ENCODE measurements around the gene TBCE. TPM values are rescaled to one million over a fixed set of nuclear protein-coding genes. Genes with fewer than 3 reads are reported as not detected.

TBCE gene
- total and polyA plus RNA-seq, 2 donors (not counting 1 experiment from before 2014, with no cell fraction given), result 31.4 to 46.9 TPM

- Histone ChIP-seq H3K9ac (ENCODE audit: insufficient read depth, low read length) (no peak overlapping the region), H3K27ac (ENCODE audit: insufficient read depth, low read length) (no peak overlapping the region), H3K4me3 (replicated peaks in 1 of 4; ENCODE audit: control extremely low read depth in 1 of 4, insufficient read depth in 1 of 4, low read depth in 3 of 4, low read length in 4 of 4) (no peak overlapping the region), H2AFZ (ENCODE audit: low read length) (no peak overlapping the region), H4K20me1 (ENCODE audit: control insufficient read depth, extremely low read depth, insufficient read depth, low read length) (no peaks in the 10 kb centered on the region), H3K9me3 (ENCODE audit: control insufficient read depth, insufficient read depth, low read depth, low read length) (no peaks in the 10 kb centered on the region), H3K4me2 (ENCODE audit: extremely low read depth, insufficient read depth, low read length) (peak overlapping the region; percentile 58), H3K36me3 (ENCODE audit: control insufficient read depth, insufficient read depth, low read length) (no peaks in the 10 kb centered on the region), H3K27me3 (ENCODE audit: control insufficient read depth, insufficient read depth, low read length) (no peaks in the 10 kb centered on the region), H3K4me1 (ENCODE audit: control insufficient read depth, extremely low read depth, insufficient read depth, low read length) (no peaks in the 10 kb centered on the region), H3K79me2 (ENCODE audit: control insufficient read depth, insufficient read depth, low read length) (peaks cover 84% of the 10 kb centered on the region)
- DNase-seq (ENCODE audit: low read depth in 2 of 2), result no peak
- TF ChIP-seq CTCF (conservative IDR thresholded peaks at IDR 0.05 in 1 of 2, IDR thresholded peaks at IDR 0.05 in 1 of 2; ENCODE audit: low read depth in 1 of 2, low read length in 2 of 2) (no peak), EZH2 (IDR thresholded peaks at IDR 0.05; ENCODE audit: low read length, missing control alignments) (no peak)
Measured at GRCh38 chr1:235324296-235324695, 42.9 kb upstream of the TBCE start.

GRCh38 chr1:235325139-235325538 is 42.1 kb upstream of the TBCE start:
- no peaks in the 10 kb centered on the region for H3K36me3 ChIP-seq (ENCODE audit: control insufficient read depth, insufficient read depth, low read length)
- no peak for DNase-seq (ENCODE audit: low read depth in 2 of 2)
- H2AFZ ChIP-seq (ENCODE audit: low read length), result no peak overlapping the region
- TF ChIP-seq EZH2 (IDR thresholded peaks at IDR 0.05; ENCODE audit: low read length, missing control alignments), result no peak
- no peaks in the 10 kb centered on the region for H3K27me3 ChIP-seq (ENCODE audit: control insufficient read depth, insufficient read depth, low read length)
- H4K20me1 ChIP-seq (ENCODE audit: control insufficient read depth, extremely low read depth, insufficient read depth, low read length), result no peaks in the 10 kb centered on the region
- H3K4me2 ChIP-seq (ENCODE audit: extremely low read depth, insufficient read depth, low read length), result peak overlapping the region; percentile 58
- H3K27ac ChIP-seq (ENCODE audit: insufficient read depth, low read length), result no peak overlapping the region
- peaks cover 87% of the 10 kb centered on the region for H3K79me2 ChIP-seq (ENCODE audit: control insufficient read depth, insufficient read depth, low read length)
- no peaks in the 10 kb centered on the region for H3K4me1 ChIP-seq (ENCODE audit: control insufficient read depth, extremely low read depth, insufficient read depth, low read length)
- H3K4me3 ChIP-seq (replicated peaks in 1 of 4; ENCODE audit: control extremely low read depth in 1 of 4, insufficient read depth in 1 of 4, low read depth in 3 of 4, low read length in 4 of 4), result peak overlapping the region; percentile 86 to 93 (median 88)
- H3K9me3 ChIP-seq (ENCODE audit: control insufficient read depth, insufficient read depth, low read depth, low read length), result no peaks in the 10 kb centered on the region
- H3K9ac ChIP-seq (ENCODE audit: insufficient read depth, low read length), result no peak overlapping the region

GRCh38 chr1:235325854-235326253 is 41.4 kb upstream of the TBCE start:
- TF ChIP-seq CTCF (conservative IDR thresholded peaks at IDR 0.05 in 1 of 2, IDR thresholded peaks at IDR 0.05 in 1 of 2; ENCODE audit: low read depth in 1 of 2, low read length in 2 of 2) (no peak), EZH2 (IDR thresholded peaks at IDR 0.05; ENCODE audit: low read length, missing control alignments) (no peak)
- Histone ChIP-seq H2AFZ (ENCODE audit: low read length) (no peak overlapping the region), H3K4me3 (replicated peaks in 1 of 4; ENCODE audit: control extremely low read depth in 1 of 4, insufficient read depth in 1 of 4, low read depth in 3 of 4, low read length in 4 of 4) (peak overlapping the region; percentile 86 to 93 (median 88)), H4K20me1 (ENCODE audit: control insufficient read depth, extremely low read depth, insufficient read depth, low read length) (no peaks in the 10 kb centered on the region), H3K79me2 (ENCODE audit: control insufficient read depth, insufficient read depth, low read length) (peaks cover 86% of the 10 kb centered on the region), H3K27ac (ENCODE audit: insufficient read depth, low read length) (no peak overlapping the region), H3K27me3 (ENCODE audit: control insufficient read depth, insufficient read depth, low read length) (no peaks in the 10 kb centered on the region), H3K36me3 (ENCODE audit: control insufficient read depth, insufficient read depth, low read length) (no peaks in the 10 kb centered on the region), H3K9ac (ENCODE audit: insufficient read depth, low read length) (no peak overlapping the region), H3K4me2 (ENCODE audit: extremely low read depth, insufficient read depth, low read length) (peak overlapping the region; percentile 49), H3K4me1 (ENCODE audit: control insufficient read depth, extremely low read depth, insufficient read depth, low read length) (peaks cover 3% of the 10 kb centered on the region), H3K9me3 (ENCODE audit: control insufficient read depth, insufficient read depth, low read depth, low read length) (no peaks in the 10 kb centered on the region)
- no peak for DNase-seq (ENCODE audit: low read depth in 2 of 2)
